Neural cell (in vitro differentiated cells): ENCODE results near the gene LNP1. TPM values are rescaled to one million over a fixed set of nuclear protein-coding genes. Genes with fewer than 3 reads are reported as not detected.

Experiments
- H2AFZ ChIP-seq: fragments of 200-600, 300-800 bp; sonication (generic), shearing (Covaris generic); 2 replicates; pipeline ENCODE4 v1.6.0; 2014; ENCODE audit warnings: low read depth, mild to moderate bottlenecking, antibody characterized with exemption, low read length, moderate library complexity
- H3F3A ChIP-seq: fragments of 200-600 bp; shearing (Covaris generic); 2 replicates; pipeline ENCODE4 v1.6.1; 2016; ENCODE audit warnings: mild to moderate bottlenecking, moderate library complexity, mixed read lengths, antibody characterized with exemption, low read length; ENCODE audit not compliant: insufficient read depth, poor library complexity, severe bottlenecking
- H3K27ac ChIP-seq: fragments of 200-600, 300-800 bp; sonication (generic), shearing (Covaris generic); 2 replicates; pipeline ENCODE4 v1.5.1; 2014; ENCODE audit warnings: mild to moderate bottlenecking, low read length, moderate library complexity
- H3K27me3 ChIP-seq: fragments of 300-800, 200-600 bp; sonication (generic), shearing (Covaris generic); 2 replicates; pipeline ENCODE4 v1.6.0; 2014; ENCODE audit warnings: mild to moderate bottlenecking, low read depth, low read length, moderate library complexity; ENCODE audit not compliant: insufficient read depth
- H3K36me3 ChIP-seq: fragments of 300-800, 200-600 bp; sonication (generic), shearing (Covaris generic); 2 replicates; pipeline ENCODE4 v1.5.1; 2014; ENCODE audit warnings: mild to moderate bottlenecking, antibody characterized with exemption, low read length, moderate library complexity; ENCODE audit not compliant: insufficient read depth
- H3K4me2 ChIP-seq: fragments of 300-800, 200-600 bp; sonication (generic), shearing (Covaris generic); 2 replicates; pipeline ENCODE4 v1.6.0; 2014; ENCODE audit warnings: mild to moderate bottlenecking, low read length
- H3K4me3 ChIP-seq: fragments of 300-800, 200-600 bp; sonication (generic), shearing (Covaris generic); 2 replicates; pipeline ENCODE4 v1.5.1; 2014; ENCODE audit warnings: mild to moderate bottlenecking, low read length, moderate library complexity
- H3K79me2 ChIP-seq: fragments of 200-600 bp; shearing (Covaris generic); replicated peaks from 2 replicates; pipeline ENCODE4 v1.6.0; 2014; ENCODE audit warnings: mild to moderate bottlenecking, low read length, moderate library complexity; ENCODE audit not compliant: insufficient read depth
- H3K9ac ChIP-seq: fragments of 300-800, 200-600 bp; sonication (generic), shearing (Covaris generic); 2 replicates; pipeline ENCODE4 v1.6.1; 2016; ENCODE audit warnings: mild to moderate bottlenecking, low read length, mixed read lengths
- H3K9me2 ChIP-seq: fragments of 200-600 bp; shearing (Covaris generic); 2 replicates; pipeline ENCODE4 v1.6.1; 2016; ENCODE audit warnings: mild to moderate bottlenecking, low read length, mixed read lengths; ENCODE audit not compliant: insufficient read depth
- H3K9me3 ChIP-seq: fragments of 200-600, 300-800 bp; sonication (generic), shearing (Covaris generic); 2 replicates; pipeline ENCODE4 v1.6.1; 2016; ENCODE audit warnings: mild to moderate bottlenecking, mixed run types, low read length, moderate library complexity, mixed read lengths
- H4K20me1 ChIP-seq: fragments of 200-600 bp; shearing (Covaris generic); 2 replicates; pipeline ENCODE4 v1.6.1; 2016; ENCODE audit warnings: mild to moderate bottlenecking, mixed run types; ENCODE audit not compliant: insufficient read depth
- EP300 ChIP-seq: fragments of 450-650 bp; conservative IDR thresholded peaks from 2 replicates; pipeline ENCODE4 v1.6.1; 2014; ENCODE audit warnings: antibody characterized with exemption, mild to moderate bottlenecking, moderate library complexity; ENCODE audit not compliant: poor library complexity, severe bottlenecking
- MXI1 ChIP-seq: fragments of 450-650 bp; conservative IDR thresholded peaks from 2 replicates; pipeline ENCODE4 v1.6.1; 2014; ENCODE audit warnings: antibody characterized with exemption, mild to moderate bottlenecking; ENCODE audit not compliant: poor library complexity, severe bottlenecking
- POLR2AphosphoS5 ChIP-seq: IDR thresholded peaks from 2 replicates; pipeline ENCODE4 v1.6.1; 2012
- RAD21 ChIP-seq: fragments of 450-650 bp; conservative IDR thresholded peaks from 2 replicates; pipeline ENCODE4 v1.6.1; 2014; ENCODE audit warnings: antibody characterized with exemption, mild to moderate bottlenecking, moderate library complexity
- SMC3 ChIP-seq: fragments of 450-650 bp; conservative IDR thresholded peaks from 2 replicates; pipeline ENCODE4 v1.6.1; 2014; ENCODE audit warnings: antibody characterized with exemption, mild to moderate bottlenecking, moderate library complexity; ENCODE audit not compliant: poor library complexity
- TAF1 ChIP-seq: IDR thresholded peaks from 2 replicates; pipeline ENCODE4 v1.6.1; 2012; ENCODE audit warnings: low read depth
- polyA plus RNA-seq: library from polyadenylated mRNA; depleted of rRNA; stranded (reverse); fragments of >200 nt; gene quantifications from 2 replicates; pipeline ENCODE4 v1.2.3, GENCODE V29; 2014
- TF ChIP-seq, protein P1 (sequence below): fragments of 450-650 bp; IDR thresholded peaks from 2 replicates; pipeline ENCODE4 v1.5.1; 2014; ENCODE audit warnings: antibody characterized with exemption, mild to moderate bottlenecking, moderate library complexity; ENCODE audit not compliant: poor library complexity, severe bottlenecking
- TF ChIP-seq, protein P2 (sequence below): IDR thresholded peaks from 2 replicates; pipeline ENCODE4 v1.6.1; 2012; ENCODE audit warnings: borderline replicate concordance

LNP1 gene
- polyA plus RNA-seq, 1 donor from 2014 or later: 19.2 TPM

DNA sequence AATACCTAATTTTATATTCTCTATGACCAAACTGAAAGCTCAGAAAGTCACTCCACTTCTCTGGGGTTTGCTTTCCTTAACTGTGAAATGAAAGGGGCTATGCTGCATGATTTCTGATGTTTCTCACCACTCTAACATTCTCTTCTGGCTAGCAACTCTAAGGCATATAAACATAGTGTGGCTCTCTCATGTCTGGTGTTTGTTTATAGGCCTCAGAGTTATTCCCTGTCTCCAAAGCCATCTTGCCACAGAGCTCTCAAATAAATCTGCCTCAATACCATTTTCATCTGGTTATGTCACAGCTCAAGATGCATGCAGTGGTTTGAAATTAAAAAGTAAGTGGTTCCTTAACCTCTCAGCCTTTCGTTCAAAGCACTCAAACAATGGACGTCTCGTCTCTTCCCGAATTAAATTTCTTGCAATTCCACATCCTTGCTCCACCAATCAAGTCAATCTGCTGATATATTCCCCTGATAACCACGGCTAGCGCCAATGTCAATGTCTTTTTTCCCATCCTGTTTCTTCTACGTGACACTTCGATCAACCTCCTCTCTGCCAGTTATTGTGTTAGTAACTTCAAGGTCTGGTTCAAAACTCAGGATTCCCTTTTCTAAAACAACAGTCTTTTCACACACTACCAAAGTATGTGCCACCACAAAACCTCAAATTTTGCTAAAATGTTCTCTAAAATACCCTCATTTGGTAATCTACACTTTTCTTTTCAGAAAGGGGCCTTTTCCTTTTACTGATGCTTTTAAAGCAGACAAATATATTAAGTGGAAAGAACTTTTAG, 16.4 kb upstream of the LNP1 start:
- no peaks in the 10 kb centered on the region for H3F3A ChIP-seq
- H3K36me3 ChIP-seq: peaks cover 8% of the 10 kb centered on the region
- H2AFZ ChIP-seq: no peak overlapping the region
- no peaks in the 10 kb centered on the region for H3K9me2 ChIP-seq
- H3K79me2 ChIP-seq: peaks cover 23% of the 10 kb centered on the region
- no peak overlapping the region for H3K9ac ChIP-seq
- TF ChIP-seq, protein P1, sequence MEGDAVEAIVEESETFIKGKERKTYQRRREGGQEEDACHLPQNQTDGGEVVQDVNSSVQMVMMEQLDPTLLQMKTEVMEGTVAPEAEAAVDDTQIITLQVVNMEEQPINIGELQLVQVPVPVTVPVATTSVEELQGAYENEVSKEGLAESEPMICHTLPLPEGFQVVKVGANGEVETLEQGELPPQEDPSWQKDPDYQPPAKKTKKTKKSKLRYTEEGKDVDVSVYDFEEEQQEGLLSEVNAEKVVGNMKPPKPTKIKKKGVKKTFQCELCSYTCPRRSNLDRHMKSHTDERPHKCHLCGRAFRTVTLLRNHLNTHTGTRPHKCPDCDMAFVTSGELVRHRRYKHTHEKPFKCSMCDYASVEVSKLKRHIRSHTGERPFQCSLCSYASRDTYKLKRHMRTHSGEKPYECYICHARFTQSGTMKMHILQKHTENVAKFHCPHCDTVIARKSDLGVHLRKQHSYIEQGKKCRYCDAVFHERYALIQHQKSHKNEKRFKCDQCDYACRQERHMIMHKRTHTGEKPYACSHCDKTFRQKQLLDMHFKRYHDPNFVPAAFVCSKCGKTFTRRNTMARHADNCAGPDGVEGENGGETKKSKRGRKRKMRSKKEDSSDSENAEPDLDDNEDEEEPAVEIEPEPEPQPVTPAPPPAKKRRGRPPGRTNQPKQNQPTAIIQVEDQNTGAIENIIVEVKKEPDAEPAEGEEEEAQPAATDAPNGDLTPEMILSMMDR: no peak
- TF ChIP-seq TAF1: no peak
- no peak for TF ChIP-seq EP300
- TF ChIP-seq MXI1: no peak
- TF ChIP-seq RAD21: no peak
- TF ChIP-seq POLR2AphosphoS5: no peak
- TF ChIP-seq SMC3: no peak
- TF ChIP-seq, protein P2, sequence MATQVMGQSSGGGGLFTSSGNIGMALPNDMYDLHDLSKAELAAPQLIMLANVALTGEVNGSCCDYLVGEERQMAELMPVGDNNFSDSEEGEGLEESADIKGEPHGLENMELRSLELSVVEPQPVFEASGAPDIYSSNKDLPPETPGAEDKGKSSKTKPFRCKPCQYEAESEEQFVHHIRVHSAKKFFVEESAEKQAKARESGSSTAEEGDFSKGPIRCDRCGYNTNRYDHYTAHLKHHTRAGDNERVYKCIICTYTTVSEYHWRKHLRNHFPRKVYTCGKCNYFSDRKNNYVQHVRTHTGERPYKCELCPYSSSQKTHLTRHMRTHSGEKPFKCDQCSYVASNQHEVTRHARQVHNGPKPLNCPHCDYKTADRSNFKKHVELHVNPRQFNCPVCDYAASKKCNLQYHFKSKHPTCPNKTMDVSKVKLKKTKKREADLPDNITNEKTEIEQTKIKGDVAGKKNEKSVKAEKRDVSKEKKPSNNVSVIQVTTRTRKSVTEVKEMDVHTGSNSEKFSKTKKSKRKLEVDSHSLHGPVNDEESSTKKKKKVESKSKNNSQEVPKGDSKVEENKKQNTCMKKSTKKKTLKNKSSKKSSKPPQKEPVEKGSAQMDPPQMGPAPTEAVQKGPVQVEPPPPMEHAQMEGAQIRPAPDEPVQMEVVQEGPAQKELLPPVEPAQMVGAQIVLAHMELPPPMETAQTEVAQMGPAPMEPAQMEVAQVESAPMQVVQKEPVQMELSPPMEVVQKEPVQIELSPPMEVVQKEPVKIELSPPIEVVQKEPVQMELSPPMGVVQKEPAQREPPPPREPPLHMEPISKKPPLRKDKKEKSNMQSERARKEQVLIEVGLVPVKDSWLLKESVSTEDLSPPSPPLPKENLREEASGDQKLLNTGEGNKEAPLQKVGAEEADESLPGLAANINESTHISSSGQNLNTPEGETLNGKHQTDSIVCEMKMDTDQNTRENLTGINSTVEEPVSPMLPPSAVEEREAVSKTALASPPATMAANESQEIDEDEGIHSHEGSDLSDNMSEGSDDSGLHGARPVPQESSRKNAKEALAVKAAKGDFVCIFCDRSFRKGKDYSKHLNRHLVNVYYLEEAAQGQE: no peak
- no peaks in the 10 kb centered on the region for H3K9me3 ChIP-seq
- H4K20me1 ChIP-seq: no peaks in the 10 kb centered on the region
- no peaks in the 10 kb centered on the region for H3K27me3 ChIP-seq
- no peak overlapping the region for H3K4me3 ChIP-seq
- H3K27ac ChIP-seq: no peak overlapping the region
- H3K4me2 ChIP-seq: no peak overlapping the region

DNA sequence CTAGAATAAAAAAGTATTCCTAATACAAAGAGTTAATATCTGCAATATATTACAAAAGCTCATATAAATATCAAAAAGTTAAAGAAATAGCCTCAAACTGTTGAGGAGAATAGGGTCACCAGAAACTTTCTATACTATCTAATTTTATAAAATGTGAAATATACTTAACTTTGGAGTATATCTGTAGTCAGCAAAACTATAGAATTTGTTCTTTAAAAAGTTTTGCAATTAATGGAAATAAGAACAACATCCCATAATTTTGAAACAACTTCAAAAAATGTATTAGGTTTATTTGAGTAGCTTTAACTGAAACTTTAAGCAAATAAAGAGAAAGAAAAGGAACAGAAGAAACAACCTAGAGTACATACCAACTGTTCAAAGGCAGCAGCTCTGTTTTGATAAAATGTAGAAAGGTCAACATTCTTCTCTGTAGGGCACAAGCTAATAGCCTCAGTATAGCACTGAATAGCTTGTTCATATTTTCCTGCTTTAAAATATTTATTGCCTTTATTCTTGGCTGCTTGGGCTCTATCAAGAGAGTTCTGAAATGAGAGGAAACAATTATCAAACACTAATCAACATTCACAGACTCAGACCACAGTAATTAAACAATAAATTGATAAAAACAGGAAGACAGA, 14.8 kb upstream of the LNP1 start:
- Histone ChIP-seq H4K20me1 (no peaks in the 10 kb centered on the region), H3K79me2 (peaks cover 26% of the 10 kb centered on the region), H2AFZ (no peak overlapping the region), H3F3A (no peaks in the 10 kb centered on the region), H3K27ac (no peak overlapping the region), H3K9me3 (no peaks in the 10 kb centered on the region), H3K9ac (no peak overlapping the region), H3K4me3 (no peak overlapping the region), H3K9me2 (no peaks in the 10 kb centered on the region), H3K27me3 (no peaks in the 10 kb centered on the region), H3K4me2 (no peak overlapping the region), H3K36me3 (peaks cover 8% of the 10 kb centered on the region)
- TF ChIP-seq RAD21: no peak
- TF ChIP-seq, protein P1: no peak
